ENCODE measurements around the gene OLFML2B. TPM values are rescaled to one million over a fixed set of nuclear protein-coding genes. Genes with fewer than 3 reads are reported as not detected.

The OLFML2B gene
- total RNA-seq, 2 donors from 2014 or later = 1.6 to 4.9 TPM

DNA sequence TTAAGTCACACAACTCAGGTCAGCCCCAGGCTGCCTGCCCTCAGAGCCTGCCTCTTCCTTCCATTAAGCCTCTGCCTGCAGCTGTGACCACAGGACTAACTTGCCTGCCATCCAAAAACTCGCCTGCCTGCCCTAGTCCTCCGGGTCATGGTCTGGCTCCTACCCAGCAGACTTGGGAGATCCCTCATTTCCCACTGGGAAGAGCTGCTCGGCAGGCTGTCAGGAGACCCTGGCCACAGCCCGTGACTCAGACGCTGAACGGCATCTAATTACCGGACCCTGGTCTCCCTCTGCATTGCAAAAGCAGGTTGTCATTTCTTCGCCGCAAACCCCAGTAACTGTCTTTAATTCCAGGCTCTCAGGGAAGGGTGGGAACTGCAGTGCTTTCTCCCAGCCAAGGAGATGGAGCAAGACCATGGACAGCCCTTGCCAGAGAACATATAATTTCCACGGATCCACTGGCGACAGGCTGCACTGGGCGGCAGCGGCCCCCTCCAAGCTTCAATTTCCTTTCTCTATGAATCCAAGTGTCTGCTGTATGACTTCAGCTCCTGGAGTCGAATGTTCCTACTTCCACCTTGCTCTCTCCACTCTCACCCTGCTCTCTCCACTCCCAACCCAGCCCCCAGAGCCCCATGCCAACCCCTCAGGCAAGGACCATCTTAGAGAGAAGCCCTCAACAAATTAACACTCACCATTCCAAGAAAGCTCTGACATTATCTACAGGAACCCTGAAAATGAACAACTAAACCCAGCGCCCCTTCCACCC lies 20.4 kb downstream of the OLFML2B start:
- intact Hi-C loops (cut with DNase I) = no loop called here
- TF ChIP-seq CTCF (IDR thresholded peaks at IDR 0.05) = no peak
- TF ChIP-seq POLR2A (IDR thresholded peaks at IDR 0.05) = peak in 1 of 3 donors; percentile 28
- H3K9me3 ChIP-seq = no peaks in the 10 kb centered on the region
- H3K4me3 ChIP-seq = no peak overlapping the region
- no peaks in the 10 kb centered on the region for H3K36me3 ChIP-seq (replicated peaks in 1 of 2; ENCODE audit: insufficient read depth in 1 of 2, low read depth in 2 of 2)
- WGBS, 2 donors = 66 to 80% methylated on average over 13 to 15 of the region's 15 CpGs
- peak in 1 of 4 donors; percentile 46 for DNase-seq
- peak; percentile 9 for ATAC-seq
- no peaks in the 10 kb centered on the region for H3K27me3 ChIP-seq
- H3K4me1 ChIP-seq = no peaks in the 10 kb centered on the region
- H3K27ac ChIP-seq = peak overlapping the region in 1 of 4 donors; percentile 64

DNA sequence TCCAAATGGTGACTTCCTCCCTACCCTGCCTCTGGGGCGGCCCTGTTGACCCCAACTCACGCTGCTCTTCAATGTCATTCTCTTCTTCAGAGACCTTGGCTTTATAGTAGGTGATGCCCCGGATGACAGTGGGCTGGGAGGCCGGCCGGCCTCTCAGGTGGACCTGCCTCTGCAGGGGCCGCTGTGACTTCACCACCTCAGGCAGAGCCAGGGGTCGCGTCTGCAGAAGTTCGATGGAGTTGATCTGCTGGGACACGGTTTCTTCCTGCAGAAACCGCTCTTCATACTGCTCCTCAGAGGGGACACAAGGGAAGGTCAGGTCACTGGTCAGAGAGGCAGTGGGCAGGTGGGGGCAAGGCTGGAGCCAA lies 23.6 kb downstream of the OLFML2B start:
- no peak for ATAC-seq
- intact Hi-C loops (cut with DNase I) = no loop called here
- Histone ChIP-seq H3K4me3 (no peak overlapping the region), H3K27ac (no peak overlapping the region), H3K4me1 (no peaks in the 10 kb centered on the region), H3K27me3 (no peaks in the 10 kb centered on the region), H3K9me3 (no peaks in the 10 kb centered on the region), H3K36me3 (replicated peaks in 1 of 2; ENCODE audit: insufficient read depth in 1 of 2, low read depth in 2 of 2) (no peaks in the 10 kb centered on the region)
- TF ChIP-seq POLR2A (IDR thresholded peaks at IDR 0.05) (no peak), CTCF (IDR thresholded peaks at IDR 0.05) (no peak)
- 95 to 96% methylated on average over 11 of the region's 11 CpGs for WGBS, 2 donors
- DNase-seq = no peak

- H3K27me3 ChIP-seq = no peaks in the 10 kb centered on the region
- no peak overlapping the region for H3K4me3 ChIP-seq
- no peak overlapping the region for H3K27ac ChIP-seq
- ATAC-seq (no peak), DNase-seq (peak in 1 of 4 donors; percentile 18)
- TF ChIP-seq CTCF (IDR thresholded peaks at IDR 0.05) = no peak
- TF ChIP-seq POLR2A (IDR thresholded peaks at IDR 0.05) = peak in 1 of 3 donors; percentile 6
- no peaks in the 10 kb centered on the region for H3K36me3 ChIP-seq (replicated peaks in 1 of 2; ENCODE audit: insufficient read depth in 1 of 2, low read depth in 2 of 2)
- intact Hi-C loops (cut with DNase I) = no loop called here
- WGBS, 2 donors = 63 to 71% methylated on average over 8 of the region's 8 CpGs
- no peaks in the 10 kb centered on the region for H3K4me1 ChIP-seq
- no peaks in the 10 kb centered on the region for H3K9me3 ChIP-seq
Measured at GRCh38 chr1:161999301-162000052, 24.2 kb downstream of the OLFML2B start.

GRCh38 chr1:161998811-161999210 lies 24.9 kb downstream of the OLFML2B start:
- TF ChIP-seq CTCF (IDR thresholded peaks at IDR 0.05) (no peak), POLR2A (IDR thresholded peaks at IDR 0.05) (no peak)
- intact Hi-C loops (cut with DNase I) = no loop called here
- no peak for ATAC-seq
- no peaks in the 10 kb centered on the region for H3K9me3 ChIP-seq
- no peak for DNase-seq
- H3K4me1 ChIP-seq = no peaks in the 10 kb centered on the region
- H3K27me3 ChIP-seq = no peaks in the 10 kb centered on the region
- no peak overlapping the region for H3K4me3 ChIP-seq
- WGBS, 2 donors = 89 to 90% methylated on average over 5 of the region's 5 CpGs
- no peak overlapping the region for H3K27ac ChIP-seq
- H3K36me3 ChIP-seq (replicated peaks in 1 of 2; ENCODE audit: insufficient read depth in 1 of 2, low read depth in 2 of 2) = no peaks in the 10 kb centered on the region
